Endothelial cell of umbilical vein (primary cell): ENCODE measurements around the gene ACADS. TPM values are rescaled to one million over a fixed set of nuclear protein-coding genes. Genes with fewer than 3 reads are reported as not detected.

ENCODE experiments used
- BruUV-seq: library from RNA; stranded (reverse); fragments of 400-500 nt; replicated peaks from 2 replicates; lab custom pipeline; 2021; lab: Mats Ljungman, UMichigan
- CTCF ChIA-PET: fragments of 300-600, 350-600 bp; sonication (Branson Sonifier 250); formaldehyde crosslinking; loops from one replicate; lab custom pipeline; 2021; ENCODE audit warnings: antibody characterized with exemption, inconsistent platforms; lab: Charles Lee
- POLR2A ChIA-PET: fragments of 300-600, 350-600 bp; sonication (Branson Sonifier 250); formaldehyde crosslinking; loops from one replicate; lab custom pipeline; 2021; ENCODE audit warnings: antibody characterized with exemption, inconsistent platforms; lab: Charles Lee
- DNase-seq: peaks from one replicate; pipeline ENCODE4 v3.0.0-alpha.2; 2011; ENCODE audit warnings: low read depth, low spot score
- FAIRE-seq: peaks from 2 replicates; lab custom pipeline; 2011; peaks lifted over from hg19 to GRCh38; lab: Jason Lieb, UNC
- H2AFZ ChIP-seq: 2 replicates; pipeline ENCODE4 v1.6.0; 2012; ENCODE audit warnings: low read depth, low read length, control low read depth, inconsistent platforms
- H3K27ac ChIP-seq: 2 replicates; pipeline ENCODE4 v1.5.1; 2011; ENCODE audit warnings: low read depth, mild to moderate bottlenecking, control low read depth, low read length, moderate library complexity; ENCODE audit not compliant: insufficient read depth
- H3K27me3 ChIP-seq, 2 experiments: 2 replicates each; pipeline versions ENCODE4 v1.6.0 to v1.6.1; 2011; ENCODE audit warnings: low read length in 2 of 2, mixed read lengths in 1 of 2; ENCODE audit not compliant: control insufficient read depth in 2 of 2, insufficient read depth in 2 of 2
- H3K36me3 ChIP-seq, 2 experiments: 2 replicates in 1 of 2; 3 replicates in 1 of 2; pipeline ENCODE4 v1.5.1; 2011; ENCODE audit warnings: low read length in 2 of 2, mild to moderate bottlenecking in 1 of 2, moderate library complexity in 1 of 2; ENCODE audit not compliant: control insufficient read depth in 2 of 2, insufficient read depth in 2 of 2; ENCODE audit errors: extremely low read depth in 1 of 2
- H3K4me1 ChIP-seq: 3 replicates; pipeline ENCODE4 v1.5.1; 2011; ENCODE audit warnings: mild to moderate bottlenecking, low read length; ENCODE audit not compliant: control insufficient read depth, insufficient read depth; ENCODE audit errors: extremely low read depth
- H3K4me2 ChIP-seq: 2 replicates; pipeline ENCODE4 v1.6.1; 2011; ENCODE audit warnings: low read length, control low read depth, mixed read lengths; ENCODE audit not compliant: insufficient read depth
- H3K4me3 ChIP-seq, 3 experiments: fragments of 200-600 bp in 1 of 3; sonication (generic), shearing (Covaris generic) in 1 of 3; replicated peaks in 1 of 3; 2 replicates each; pipeline ENCODE4 v1.5.1; 2011 to 2016; ENCODE audit warnings: control low read depth in 3 of 3, low read length in 3 of 3, mild to moderate bottlenecking in 2 of 3, inconsistent platforms in 1 of 3, low read depth in 1 of 3, moderate library complexity in 1 of 3; ENCODE audit not compliant: insufficient read depth in 1 of 3
- H3K79me2 ChIP-seq: 2 replicates; pipeline ENCODE4 v1.6.0; 2012; ENCODE audit warnings: low read length, inconsistent platforms; ENCODE audit not compliant: control insufficient read depth, insufficient read depth
- H3K9ac ChIP-seq: replicated peaks from 2 replicates; pipeline ENCODE3; 2011; ENCODE audit warnings: low read length, control low read depth; ENCODE audit not compliant: insufficient read depth; ENCODE audit errors: extremely low read depth
- H3K9me1 ChIP-seq: replicated peaks from 3 replicates; pipeline ENCODE4 v1.6.0; 2011; ENCODE audit warnings: mild to moderate bottlenecking, low read length; ENCODE audit not compliant: control insufficient read depth, insufficient read depth; ENCODE audit errors: extremely low read depth
- H3K9me3 ChIP-seq: replicated peaks from 2 replicates; pipeline ENCODE4 v1.5.1; 2012; ENCODE audit warnings: low read length, inconsistent platforms; ENCODE audit not compliant: control insufficient read depth, insufficient read depth
- H4K20me1 ChIP-seq: replicated peaks from 2 replicates; pipeline ENCODE3; 2011; ENCODE audit warnings: mild to moderate bottlenecking, low read length; ENCODE audit not compliant: control insufficient read depth, insufficient read depth; ENCODE audit errors: extremely low read depth
- CTCF ChIP-seq, 2 donors: IDR thresholded peaks; 1 replicate in 1 of 2; 2 replicates in 1 of 2; pipeline ENCODE4 v1.5.1; 2011; ENCODE audit warnings: low read length in 2 of 2, mild to moderate bottlenecking in 2 of 2, moderate library complexity in 2 of 2, control low read depth in 1 of 2, inconsistent platforms in 1 of 2, low read depth in 1 of 2; ENCODE audit not compliant: insufficient read depth in 1 of 2; ENCODE audit errors: extremely low read depth in 1 of 2
- EZH2 ChIP-seq: IDR thresholded peaks from 2 replicates; pipeline ENCODE4 v1.6.1; 2012; ENCODE audit warnings: borderline replicate concordance, low read depth, mild to moderate bottlenecking, moderate library complexity, low read length, inconsistent platforms; ENCODE audit not compliant: severe bottlenecking
- GATA2 ChIP-seq: IDR thresholded peaks from 2 replicates; pipeline ENCODE4 v1.7.0; 2011; ENCODE audit warnings: low read depth, mild to moderate bottlenecking, moderate library complexity, mixed read lengths, low read length; ENCODE audit not compliant: insufficient read length, insufficient read depth
- JUN ChIP-seq: IDR thresholded peaks from 2 replicates; pipeline ENCODE4 v1.6.1; 2011; ENCODE audit warnings: borderline replicate concordance, low read depth; ENCODE audit not compliant: insufficient read length, insufficient read depth
- MAX ChIP-seq: IDR thresholded peaks from 2 replicates; pipeline ENCODE4 v1.6.1; 2011; ENCODE audit not compliant: insufficient read depth, insufficient read length
- dilution Hi-C: fragments of 300-500 bp; cut with MboI; formaldehyde crosslinking; loops from one replicate; pipeline ENCODE4 v1.15.0; 2019; ENCODE audit warnings: low sequenced_read_pairs; ENCODE audit not compliant: extremely low pct_ligation_motif_present
- intact Hi-C: fragments of 100-400 bp; cut with micrococcal nuclease; formaldehyde crosslinking; loops from one replicate; pipeline ENCODE4 v1.10.0; 2022
- polyA plus RNA-seq, 4 experiments: library from polyadenylated mRNA; depleted of rRNA in 3 of 4; stranded (reverse) in 3 of 4; unstranded in 1 of 4; fragments of >200 nt; gene quantifications; 2 replicates each; pipeline versions ENCODE4 v1.2.1 to v1.2.3, GENCODE V29; 2011 to 2012; ENCODE audit warnings: missing spikeins in 1 of 4
- total RNA-seq: library from RNA; stranded (reverse); gene quantifications from 2 replicates; pipeline ENCODE4 v1.2.3, GENCODE V29; 2021

The ACADS gene
- total and polyA plus RNA-seq, 2 donors (not counting 3 experiments of a cell fraction or from before 2014, with no cell fraction given) = 8.2 to 8.9 TPM

- Histone ChIP-seq H3K36me3 (peaks cover 5 to 6% of the 10 kb centered on the region in 2 experiments), H3K9me1 (no peaks in the 10 kb centered on the region), H3K27me3 (no peaks in the 10 kb centered on the region), H3K9ac (no peak overlapping the region), H3K9me3 (no peaks in the 10 kb centered on the region), H3K4me2 (peak overlapping the region; percentile 97), H3K4me1 (peaks cover 39% of the 10 kb centered on the region), H3K27ac (no peak overlapping the region), H2AFZ (no peak overlapping the region), H4K20me1 (no peaks in the 10 kb centered on the region), H3K79me2 (peaks cover 60% of the 10 kb centered on the region), H3K4me3 (peak overlapping the region in 2 of 3 experiments; percentile 80 to 88)
- peak; percentile 37 for FAIRE-seq
- BruUV-seq = no TSS peak
- intact Hi-C loops (no loop called here), dilution Hi-C loops (no loop called here)
- no peak for DNase-seq
- ChIA-PET CTCF (interaction anchor here (0.5 to 4.1 kb wide), 5 partner anchors 9 to 232 kb away, joined by 3 to 24 read pairs (median 15); no protein-coding TSS in a partner anchor), POLR2A (no interaction called here)
- TF ChIP-seq JUN = no peak
- TF ChIP-seq MAX = no peak
These were observed 36.1 kb upstream of the ACADS start for GRCh38 chr12:120689397-120690082.

GRCh38 chr12:120690083-120690450, 35.6 kb upstream of the ACADS start:
- H3K9ac ChIP-seq = no peak overlapping the region
- H3K79me2 ChIP-seq = peaks cover 60% of the 10 kb centered on the region
- H2AFZ ChIP-seq = no peak overlapping the region
- no peak overlapping the region for H3K4me3 ChIP-seq
- no peaks in the 10 kb centered on the region for H4K20me1 ChIP-seq
- no peaks in the 10 kb centered on the region for H3K9me1 ChIP-seq
- POLR2A ChIA-PET = no interaction called here
- peak overlapping the region; percentile 97 for H3K4me2 ChIP-seq
- no peak overlapping the region for H3K27ac ChIP-seq
- TF ChIP-seq CTCF (IDR thresholded peaks at IDR 0.05; ENCODE audit: extremely low read depth in 1 of 2, insufficient read depth in 1 of 2, low read depth in 1 of 2, low read length in 2 of 2) (no peak), EZH2 (no peak), GATA2 (no peak), JUN (no peak)
- DNase-seq = no peak
- H3K4me1 ChIP-seq = peaks cover 39% of the 10 kb centered on the region
- dilution Hi-C loops (no loop called here), intact Hi-C loops (no loop called here)
- BruUV-seq = no TSS peak
- no peaks in the 10 kb centered on the region for H3K27me3 ChIP-seq
- no peak for FAIRE-seq
- no peaks in the 10 kb centered on the region for H3K9me3 ChIP-seq
- H3K36me3 ChIP-seq = peaks cover 9 to 11% of the 10 kb centered on the region in 2 experiments
- CTCF ChIA-PET = interaction anchor here (0.5 to 4.1 kb wide), 5 partner anchors 9 to 232 kb away, joined by 3 to 24 read pairs (median 15); no protein-coding TSS in a partner anchor
